AG04449 (cell line): Measurements from ENCODE around the gene HAO2.

Experiments used
- CTCF ChIA-PET: fragments of 350-600 bp; formaldehyde crosslinking; extraction: SDS; loops from one replicate; lab custom pipeline; 2021; ENCODE audit warnings: antibody characterized with exemption; lab: Yijun Ruan, JAX
- POLR2A ChIA-PET: fragments of 400-600, 350-600 bp; formaldehyde crosslinking; extraction: SDS; loops from one replicate; lab custom pipeline; 2020; ENCODE audit warnings: antibody characterized with exemption, inconsistent platforms; lab: Yijun Ruan, JAX
- DNase-seq: peaks from one replicate; pipeline ENCODE4 v3.0.0-alpha.2; 2010; ENCODE audit warnings: low read depth, low spot score
- H3K4me3 ChIP-seq: 2 replicates; pipeline ENCODE4 v1.5.1; 2011; ENCODE audit warnings: low read depth, mild to moderate bottlenecking, control low read depth, low read length
- CTCF ChIP-seq: IDR thresholded peaks from one replicate; pipeline ENCODE4 v1.5.1; 2011; ENCODE audit warnings: mild to moderate bottlenecking, moderate library complexity, low read length, control low read depth, inconsistent platforms; ENCODE audit not compliant: insufficient read depth; ENCODE audit errors: missing control alignments

The HAO2 gene

DNA sequence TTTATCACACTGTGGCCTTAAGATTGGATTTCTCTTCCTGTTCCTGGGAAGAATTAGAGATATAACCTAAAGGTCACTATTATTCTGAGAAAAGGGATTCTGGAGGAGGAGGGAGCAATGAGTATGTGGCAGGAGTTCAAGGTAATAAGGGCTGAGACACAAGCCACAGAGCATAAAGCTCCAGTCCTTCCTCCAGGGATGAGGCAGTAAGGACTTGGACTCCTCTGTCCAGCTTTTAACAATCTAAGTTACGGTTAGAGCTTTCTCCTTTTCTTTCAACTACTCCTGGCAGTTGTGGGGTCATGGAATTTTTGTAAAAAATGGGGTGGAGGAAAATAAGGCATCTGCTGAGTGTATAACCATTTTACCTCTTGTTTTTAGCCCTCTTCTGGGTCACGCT, 46.4 kb downstream of the HAO2 start, which contains the start of gene HSD3B2:
TSS of gene HSD3B2 (plus strand) at position 201 of the 400 bp plus-strand sequence. CDS start 270 bp downstream, outside the sequence.
- POLR2A ChIA-PET = no interaction called here
- CTCF ChIA-PET = no interaction called here
- H3K4me3 ChIP-seq = no peak within 1 kb of the TSS
- DNase-seq = no peak
- no peak for TF ChIP-seq CTCF

DNA sequence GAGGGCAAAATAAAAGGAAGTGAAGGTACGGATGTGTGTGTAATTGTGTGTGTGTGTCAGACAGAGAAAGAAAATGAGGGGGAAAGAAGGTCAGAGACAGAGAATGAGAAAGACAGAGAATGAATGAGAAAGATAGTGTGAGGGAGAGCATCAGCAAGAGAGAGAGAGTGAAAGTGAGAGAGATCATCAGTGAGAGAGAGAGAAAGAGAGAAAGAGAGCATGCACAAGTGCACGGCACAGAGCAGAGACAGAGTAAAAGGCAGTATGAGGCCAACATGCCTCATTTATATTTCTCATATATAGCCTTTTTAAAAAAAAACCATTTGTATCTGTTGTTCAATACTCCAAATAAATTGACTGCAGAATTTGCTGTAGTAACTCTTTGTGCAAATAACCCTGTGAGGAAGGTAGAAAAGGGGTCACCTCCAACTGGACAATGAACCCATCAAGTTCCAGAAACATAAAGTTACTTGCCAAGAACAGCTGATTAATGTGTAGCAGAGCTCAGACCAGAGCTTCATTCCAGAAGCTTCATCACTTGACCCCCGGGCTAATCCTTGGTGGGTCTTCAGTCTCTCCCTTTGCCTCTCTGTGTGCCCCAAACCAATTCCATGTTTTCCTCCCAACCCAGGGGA, 47.5 kb downstream of the HAO2 start:
- ChIA-PET POLR2A (no interaction called here), CTCF (no interaction called here)
- no peak for TF ChIP-seq CTCF
- no peak for DNase-seq
- H3K4me3 ChIP-seq = no peak overlapping the region

DNA sequence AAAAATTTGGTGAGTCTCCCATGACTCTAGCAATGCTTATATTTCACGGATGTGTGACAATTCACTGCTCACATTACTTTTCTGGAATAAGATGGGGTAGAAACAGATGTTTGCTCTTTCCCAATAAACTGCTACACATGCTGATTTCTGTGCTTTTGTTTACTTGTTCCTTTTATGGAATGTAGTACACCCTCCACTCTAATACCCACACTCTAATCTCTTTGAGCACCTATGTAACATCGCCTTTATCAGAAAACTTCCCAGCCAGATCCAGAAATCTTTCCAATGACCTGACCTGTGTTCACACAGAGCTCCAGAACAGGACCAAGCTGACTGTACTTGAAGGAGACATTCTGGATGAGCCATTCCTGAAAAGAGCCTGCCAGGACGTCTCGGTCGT, 50.5 kb downstream of the HAO2 start:
- ChIA-PET CTCF (no interaction called here), POLR2A (no interaction called here)
- no peak for DNase-seq
- no peak overlapping the region for H3K4me3 ChIP-seq
- no peak for TF ChIP-seq CTCF

DNA sequence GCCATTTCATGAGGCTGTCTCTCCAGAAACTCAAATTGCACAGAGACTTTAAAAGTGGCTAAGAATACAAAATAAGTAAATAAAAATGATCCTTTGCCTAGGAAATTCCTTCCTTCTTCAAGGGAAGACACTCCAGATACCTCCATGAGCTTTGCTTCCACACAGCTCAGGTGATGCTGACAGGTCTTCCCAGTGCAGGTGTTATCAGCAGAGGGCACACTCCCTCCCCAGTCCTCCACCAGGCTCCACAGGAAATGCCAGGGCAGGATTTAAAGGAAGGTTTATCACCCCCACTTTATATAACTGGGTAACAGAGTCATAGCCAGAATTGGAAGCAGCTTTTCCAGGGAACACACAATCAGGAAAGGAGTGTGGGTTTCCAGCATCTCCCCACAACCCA, 52.1 kb downstream of the HAO2 start:
- H3K4me3 ChIP-seq = no peak overlapping the region
- ChIA-PET CTCF (no interaction called here), POLR2A (no interaction called here)
- no peak for TF ChIP-seq CTCF
- DNase-seq = no peak

- H3K4me3 ChIP-seq = no peak overlapping the region
- POLR2A ChIA-PET = no interaction called here
- TF ChIP-seq CTCF = no peak
- DNase-seq = no peak
- CTCF ChIA-PET = no interaction called here
Observed at GRCh38 chr1:119422631-119423030, 54.0 kb downstream of the HAO2 start.

- H3K4me3 ChIP-seq = no peak overlapping the region
- DNase-seq = no peak
- CTCF ChIA-PET = no interaction called here
- no peak for TF ChIP-seq CTCF
- POLR2A ChIA-PET = no interaction called here
Observed at GRCh38 chr1:119428991-119429390, 60.4 kb downstream of the HAO2 start.
